ENCODE results near the gene CDC6.
A peak's percentile ranks its signal among the peaks of the same experiment; 100 is the strongest.

The CDC6 gene

GRCh38 chr17:40309949-40310510 is 22.4 kb downstream of the CDC6 start:
- DNase-seq (ENCODE audit: low read depth in 4 of 4, low spot score in 1 of 4) = no peak

- no peak for DNase-seq (ENCODE audit: low read depth in 4 of 4, low spot score in 1 of 4)
Measured at GRCh38 chr17:40310882-40311391, 23.3 kb downstream of the CDC6 start.

- no peak for DNase-seq (ENCODE audit: low read depth in 4 of 4, low spot score in 1 of 4)
Measured at GRCh38 chr17:40311575-40311974, 23.9 kb downstream of the CDC6 start.

GRCh38 chr17:40312131-40312731 is 24.6 kb downstream of the CDC6 start:
- DNase-seq (ENCODE audit: low read depth in 4 of 4, low spot score in 1 of 4) = no peak

- DNase-seq (ENCODE audit: low read depth in 4 of 4, low spot score in 1 of 4) = no peak
Measured at GRCh38 chr17:40312893-40313667, 25.4 kb downstream of the CDC6 start.

- DNase-seq (ENCODE audit: low read depth in 4 of 4, low spot score in 1 of 4) = no peak
Measured at GRCh38 chr17:40313668-40314583, 26.2 kb downstream of the CDC6 start.

- DNase-seq (ENCODE audit: low read depth in 4 of 4, low spot score in 1 of 4) = peak; percentile 68 to 75 (median 70)
Measured at GRCh38 chr17:40314584-40314956, 26.9 kb downstream of the CDC6 start.

- DNase-seq (ENCODE audit: low read depth in 4 of 4, low spot score in 1 of 4) = no peak
Measured at GRCh38 chr17:40315206-40315605, 27.5 kb downstream of the CDC6 start.

GRCh38 chr17:40315678-40316570 is 28.2 kb downstream of the CDC6 start:
- no peak for DNase-seq (ENCODE audit: low read depth in 4 of 4, low spot score in 1 of 4)

- no peak for DNase-seq (ENCODE audit: low read depth in 4 of 4, low spot score in 1 of 4)
Measured at GRCh38 chr17:40316571-40317344, 29.1 kb downstream of the CDC6 start.

GRCh38 chr17:40317345-40317873 is 29.7 kb downstream of the CDC6 start:
- no peak for DNase-seq (ENCODE audit: low read depth in 4 of 4, low spot score in 1 of 4)

GRCh38 chr17:40317880-40318829 is 30.5 kb downstream of the CDC6 start:
- peak; percentile 74 to 92 (median 82) for DNase-seq (ENCODE audit: low read depth in 4 of 4, low spot score in 1 of 4)

GRCh38 chr17:40318830-40319391 is 31.2 kb downstream of the CDC6 start:
- no peak for DNase-seq (ENCODE audit: low read depth in 4 of 4, low spot score in 1 of 4)

GRCh38 chr17:40319651-40320540 is 32.2 kb downstream of the CDC6 start:
- peak in 1 of 4 experiments; percentile 62 for DNase-seq (ENCODE audit: low read depth in 4 of 4, low spot score in 1 of 4)

GRCh38 chr17:40320756-40321523 is 33.3 kb downstream of the CDC6 start:
- no peak for DNase-seq (ENCODE audit: low read depth in 4 of 4, low spot score in 1 of 4)

GRCh38 chr17:40321524-40321929 is 33.8 kb downstream of the CDC6 start:
- DNase-seq (ENCODE audit: low read depth in 4 of 4, low spot score in 1 of 4) = no peak

All from stimulated activated CD4-positive, alpha-beta T cell treated with anti-CD3 and anti-CD28 coated beads, Interleukin-1b, Interleukin-23, amount 100 ng/mL, for 24 hours (primary cell).